ENCODE results near the gene TACC2.

DNA sequence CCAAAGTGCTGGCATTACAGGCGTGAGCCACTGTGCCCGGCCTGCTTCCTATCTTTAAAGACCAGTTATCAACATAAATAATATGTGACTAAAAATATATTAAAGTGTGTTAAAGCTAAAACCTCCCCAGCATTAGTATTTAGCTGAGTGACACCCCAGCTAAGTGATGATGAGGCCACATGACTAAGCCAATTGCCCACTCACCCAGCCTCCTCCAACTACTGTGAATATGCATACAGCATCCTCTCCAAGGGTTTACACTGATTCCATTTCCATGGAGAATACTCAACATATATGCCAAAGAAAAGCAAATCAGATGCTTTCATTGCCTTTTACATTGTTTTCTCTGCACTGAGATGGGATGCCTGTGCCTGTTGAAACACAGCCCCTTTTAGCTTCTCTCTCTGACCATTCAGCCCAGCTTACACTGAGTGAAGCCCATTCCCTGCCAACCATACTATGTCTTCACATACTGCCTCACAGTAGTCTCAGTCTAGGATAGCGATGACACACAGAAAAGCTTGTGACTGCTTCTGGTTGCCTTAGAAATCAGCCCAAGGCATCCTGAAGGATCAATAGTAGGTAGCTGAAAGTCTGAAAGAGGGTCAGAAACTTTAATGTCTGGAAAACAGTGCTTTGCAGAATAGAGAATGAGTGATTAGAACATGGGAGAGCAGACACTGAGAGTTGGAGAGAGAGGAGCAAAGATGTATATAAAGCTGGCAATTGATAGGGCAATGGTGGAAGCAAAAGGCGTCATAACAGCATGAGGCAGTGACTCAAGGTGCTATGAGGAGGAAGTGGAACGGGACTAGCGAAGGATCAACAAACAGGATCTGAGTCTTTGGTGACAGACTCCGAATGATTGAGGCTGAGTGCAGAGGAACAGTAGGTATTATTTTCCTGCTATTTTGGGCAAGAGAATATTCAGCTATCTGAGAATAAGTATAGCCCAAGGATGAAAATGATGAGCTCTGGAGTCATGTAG lies 41.3 kb upstream of the TACC2 start:
- TF ChIP-seq, protein P1, sequence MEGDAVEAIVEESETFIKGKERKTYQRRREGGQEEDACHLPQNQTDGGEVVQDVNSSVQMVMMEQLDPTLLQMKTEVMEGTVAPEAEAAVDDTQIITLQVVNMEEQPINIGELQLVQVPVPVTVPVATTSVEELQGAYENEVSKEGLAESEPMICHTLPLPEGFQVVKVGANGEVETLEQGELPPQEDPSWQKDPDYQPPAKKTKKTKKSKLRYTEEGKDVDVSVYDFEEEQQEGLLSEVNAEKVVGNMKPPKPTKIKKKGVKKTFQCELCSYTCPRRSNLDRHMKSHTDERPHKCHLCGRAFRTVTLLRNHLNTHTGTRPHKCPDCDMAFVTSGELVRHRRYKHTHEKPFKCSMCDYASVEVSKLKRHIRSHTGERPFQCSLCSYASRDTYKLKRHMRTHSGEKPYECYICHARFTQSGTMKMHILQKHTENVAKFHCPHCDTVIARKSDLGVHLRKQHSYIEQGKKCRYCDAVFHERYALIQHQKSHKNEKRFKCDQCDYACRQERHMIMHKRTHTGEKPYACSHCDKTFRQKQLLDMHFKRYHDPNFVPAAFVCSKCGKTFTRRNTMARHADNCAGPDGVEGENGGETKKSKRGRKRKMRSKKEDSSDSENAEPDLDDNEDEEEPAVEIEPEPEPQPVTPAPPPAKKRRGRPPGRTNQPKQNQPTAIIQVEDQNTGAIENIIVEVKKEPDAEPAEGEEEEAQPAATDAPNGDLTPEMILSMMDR (IDR thresholded peaks at IDR 0.05) = no peak
- TF ChIP-seq POLR2A (IDR thresholded peaks at IDR 0.05) (no peak), POLR2AphosphoS5 (IDR thresholded peaks at IDR 0.05) (peak in 1 of 3 donors; percentile 9)
